HG03354 (cell line): ENCODE measurements around the gene CD200R1L.
A peak's percentile ranks its signal among the peaks of the same experiment; 100 is the strongest.
"Not testable (repeated sequence)": the region's sequence is repeated elsewhere in the genome, so short reads cannot be mapped to it uniquely, and the experiment has no call there.

ENCODE experiments used
- ATAC-seq: cut with Tn5 transposase; IDR thresholded peaks from one replicate; pipeline ENCODE4 v1.9.1; 2021; ENCODE audit warnings: mild to moderate bottlenecking; ENCODE audit not compliant: unreplicated experiment, poor library complexity, severe bottlenecking

Gene CD200R1L, protein sequence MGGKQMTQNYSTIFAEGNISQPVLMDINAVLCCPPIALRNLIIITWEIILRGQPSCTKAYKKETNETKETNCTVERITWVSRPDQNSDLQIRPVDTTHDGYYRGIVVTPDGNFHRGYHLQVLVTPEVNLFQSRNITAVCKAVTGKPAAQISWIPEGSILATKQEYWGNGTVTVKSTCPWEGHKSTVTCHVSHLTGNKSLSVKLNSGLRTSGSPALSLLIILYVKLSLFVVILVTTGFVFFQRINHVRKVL

DNA sequence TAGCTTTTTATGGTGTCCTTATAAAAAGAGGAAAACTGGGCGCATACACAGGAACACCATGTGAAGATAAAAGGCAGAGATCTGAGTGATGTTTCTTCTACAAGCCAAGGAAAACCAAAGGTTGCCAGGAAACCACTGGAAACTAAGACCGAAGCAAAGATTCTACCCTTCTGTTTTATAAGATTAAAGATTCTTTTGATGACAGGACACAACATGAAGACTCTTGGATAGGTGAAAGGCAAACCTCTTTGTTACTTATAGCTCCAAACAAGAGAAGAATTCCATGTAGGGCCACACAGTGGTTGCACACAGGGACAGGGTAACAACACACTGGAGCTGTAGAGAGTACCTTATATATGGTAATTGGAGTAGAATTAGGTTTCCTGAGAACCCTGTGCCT is at the start of gene CD200R1L:
TSS of gene CD200R1L (minus strand) at position 101 of the 400 bp plus-strand sequence. CDS start 17,497 bp downstream, outside the sequence.
- no peak for ATAC-seq

DNA sequence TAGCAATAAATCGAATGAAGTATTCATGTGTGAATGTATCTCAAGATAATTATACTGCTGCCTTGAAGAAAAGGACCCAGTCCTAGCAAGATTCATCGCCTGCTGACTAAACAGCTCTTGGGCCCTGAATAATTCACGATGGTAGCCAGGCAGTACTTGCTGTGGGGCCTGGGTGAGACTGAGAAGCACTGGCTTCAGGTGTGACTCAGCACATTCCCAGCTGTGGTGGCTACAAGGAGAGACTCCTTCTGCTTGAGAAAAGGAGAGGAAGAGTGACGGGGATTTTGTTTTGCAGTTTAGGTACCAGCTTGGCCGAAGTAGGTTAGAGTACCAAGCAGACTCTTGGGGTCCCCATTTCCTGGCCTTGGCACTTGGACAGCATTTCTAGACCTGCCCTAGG is 47.6 kb upstream of the CD200R1L start:
- no peak for ATAC-seq

DNA sequence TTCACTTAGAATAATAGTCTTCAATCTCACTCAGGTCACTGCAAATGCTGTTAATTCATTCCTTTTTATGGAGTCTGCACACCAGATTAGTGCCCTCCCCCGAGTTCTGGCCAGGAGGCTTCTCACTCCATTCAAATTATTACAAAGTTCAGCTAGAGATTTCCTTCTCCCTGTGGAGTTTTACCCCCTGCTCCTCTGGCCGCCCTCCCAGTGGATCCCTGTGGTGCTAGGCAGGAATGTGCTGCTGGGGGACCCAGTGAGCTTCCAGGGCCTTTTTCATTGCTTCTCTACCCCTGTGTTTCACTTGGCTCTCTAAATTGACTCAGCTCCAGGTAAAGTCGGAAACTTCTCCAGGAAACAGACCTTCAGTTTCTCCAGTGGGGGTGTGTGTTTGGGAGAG is 42.7 kb upstream of the CD200R1L start:
- ATAC-seq: no peak

DNA sequence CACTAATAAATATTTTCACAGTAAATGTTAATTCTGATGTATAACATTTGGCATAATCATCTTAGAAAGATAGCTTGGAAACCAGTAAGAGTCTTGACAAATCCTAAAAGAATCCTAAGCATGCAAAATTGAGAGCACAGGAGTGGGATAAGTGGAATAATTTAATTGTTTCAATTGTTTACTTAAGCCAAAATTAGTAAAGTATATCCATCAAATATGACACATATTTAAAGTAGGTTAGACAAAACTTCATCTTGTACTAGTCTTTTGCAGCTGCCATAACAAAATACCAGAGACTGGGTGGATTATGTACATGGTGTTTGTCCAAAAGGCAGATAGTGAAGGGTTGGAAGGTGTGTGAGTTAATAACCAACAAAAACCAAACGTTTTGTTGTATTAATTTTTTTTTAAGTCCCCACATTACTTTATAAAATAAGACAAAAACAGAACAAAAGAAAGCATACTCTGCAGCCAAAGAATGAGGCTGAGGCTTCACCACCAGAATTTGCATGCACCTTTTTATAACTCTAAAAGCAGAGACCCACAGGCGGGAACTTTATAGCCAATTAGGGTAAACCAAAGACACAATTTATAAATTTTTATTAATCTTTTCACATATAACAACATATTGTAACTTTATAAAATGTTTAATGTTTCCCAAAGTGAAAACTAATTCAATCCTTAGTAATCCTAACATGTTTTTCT is 41.9 kb upstream of the CD200R1L start:
- ATAC-seq: no peak

DNA sequence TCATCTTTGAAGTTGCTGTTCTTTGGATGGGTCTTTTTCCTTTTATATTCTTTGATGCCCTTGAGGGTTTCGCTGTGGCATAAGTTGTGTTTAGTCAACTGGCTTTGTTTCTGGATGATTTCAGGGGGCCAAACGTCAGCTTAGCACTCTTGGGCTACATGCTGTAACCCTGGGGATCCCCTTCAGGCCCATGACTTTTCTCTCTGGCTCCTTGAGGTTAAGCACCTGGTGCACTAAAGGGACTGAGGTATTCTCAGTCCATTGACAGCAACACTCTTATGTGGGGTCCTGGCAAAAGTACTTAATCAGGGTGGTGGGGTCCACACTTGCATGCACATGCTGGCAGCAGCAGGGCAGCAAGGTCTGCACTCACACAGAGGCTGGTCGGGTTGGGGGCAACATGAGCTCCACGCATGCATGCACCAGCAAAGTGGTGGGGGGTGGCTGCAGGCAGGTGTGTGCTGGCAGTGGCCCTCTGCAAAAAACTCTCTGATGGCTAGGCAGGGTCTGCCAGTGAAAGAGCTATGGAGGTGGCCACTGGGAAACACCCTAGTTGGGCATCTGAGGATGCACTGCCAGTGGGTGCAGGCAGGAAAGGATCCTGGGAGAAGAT is 38.1 kb upstream of the CD200R1L start:
- ATAC-seq: no peak

DNA sequence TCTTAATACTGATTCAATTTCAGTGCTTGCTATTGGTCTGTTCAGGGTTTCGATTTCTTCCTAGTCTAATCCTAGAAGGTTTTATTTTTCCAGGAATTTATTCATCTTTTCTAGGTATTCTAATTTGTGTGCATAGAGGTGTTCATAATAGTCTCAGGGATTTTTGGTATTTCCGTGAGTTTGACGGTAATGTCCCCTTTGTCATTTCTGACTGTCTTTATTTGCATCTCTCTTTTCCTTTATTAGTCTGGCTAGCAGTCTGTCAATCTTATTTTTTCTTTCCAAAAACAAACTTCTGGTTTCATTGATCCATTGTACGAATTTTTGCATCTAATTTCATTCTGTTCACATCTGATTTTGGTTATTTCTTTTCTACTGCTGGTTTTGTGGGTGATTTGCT is 35.2 kb upstream of the CD200R1L start:
- ATAC-seq: no peak

DNA sequence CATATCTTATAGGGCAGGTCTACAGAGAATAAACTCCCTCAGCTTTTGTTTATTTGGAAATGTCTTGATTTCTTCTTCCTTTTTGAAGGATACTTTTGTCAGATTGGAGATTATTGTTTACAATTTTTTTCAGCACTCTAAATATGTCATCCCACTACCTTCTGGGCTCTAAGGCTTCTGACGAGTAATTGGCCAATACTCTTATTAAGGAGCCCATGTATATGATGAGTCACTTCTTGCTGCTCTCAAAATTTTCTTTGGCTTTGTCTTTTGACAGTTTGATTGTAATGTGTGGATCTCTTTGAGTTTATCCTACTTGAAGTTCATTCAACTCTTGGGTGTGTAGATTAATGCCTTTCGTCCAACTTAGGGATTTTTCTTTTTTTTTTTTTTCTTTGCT is 28.9 kb upstream of the CD200R1L start:
- no peak for ATAC-seq

DNA sequence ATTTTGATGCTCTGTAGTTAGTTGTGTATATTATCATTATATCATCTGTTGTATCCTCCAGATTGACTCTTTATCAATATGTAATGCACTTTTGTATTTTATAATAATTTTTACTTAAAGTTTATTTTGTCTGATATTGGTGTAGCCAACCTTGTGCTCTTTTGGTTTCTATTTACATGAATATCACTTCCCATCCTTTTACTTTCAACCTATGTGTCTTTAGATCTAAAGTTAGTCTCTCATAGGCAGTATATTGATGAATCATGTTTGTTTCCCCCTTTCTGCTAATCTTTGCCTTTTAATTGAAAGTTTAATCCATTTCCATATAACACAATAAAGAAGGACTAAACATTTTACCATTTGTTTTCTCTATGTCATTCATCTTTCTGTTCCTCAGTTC is 28.1 kb upstream of the CD200R1L start:
- ATAC-seq: no peak

DNA sequence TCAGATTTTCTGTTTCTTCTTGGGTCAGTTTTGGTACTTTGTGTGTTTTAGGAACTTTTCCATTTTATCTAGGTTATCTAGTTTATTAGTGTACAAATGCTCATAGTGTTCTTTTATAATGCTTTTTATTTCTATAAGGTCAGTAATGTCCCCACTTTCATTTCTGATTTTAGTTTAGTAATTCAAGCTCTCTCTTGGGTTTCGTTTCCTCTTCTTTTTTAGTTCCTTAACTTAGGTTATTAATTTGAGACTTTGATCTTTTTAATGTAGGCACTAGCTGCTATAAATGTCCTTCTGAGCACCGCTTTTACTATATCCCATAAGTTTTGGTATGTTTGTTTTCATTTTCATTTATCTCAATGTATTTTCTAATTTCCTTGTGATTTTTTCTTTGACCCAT is 27.0 kb upstream of the CD200R1L start:
- peak; percentile 90 for ATAC-seq

DNA sequence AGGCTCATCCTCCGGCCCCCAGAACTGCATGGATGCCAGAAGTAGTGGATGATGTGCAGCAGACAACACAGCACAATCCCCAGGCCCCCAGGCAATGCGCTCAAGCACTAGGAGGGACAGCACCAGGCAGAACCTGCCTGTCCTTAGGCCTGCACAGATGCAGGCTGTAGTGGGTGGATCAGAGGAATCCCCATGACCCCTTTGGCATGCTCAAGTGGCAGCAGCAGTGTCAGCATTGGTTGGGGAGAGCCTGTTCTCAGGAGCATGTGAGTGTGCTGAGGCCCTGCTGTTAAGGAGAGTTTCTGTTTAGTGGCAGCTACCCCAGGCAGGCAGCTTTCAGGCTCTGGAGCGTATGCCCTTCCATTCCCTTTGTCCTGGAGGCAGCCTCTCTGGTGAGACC is 25.1 kb upstream of the CD200R1L start:
- ATAC-seq: no peak

DNA sequence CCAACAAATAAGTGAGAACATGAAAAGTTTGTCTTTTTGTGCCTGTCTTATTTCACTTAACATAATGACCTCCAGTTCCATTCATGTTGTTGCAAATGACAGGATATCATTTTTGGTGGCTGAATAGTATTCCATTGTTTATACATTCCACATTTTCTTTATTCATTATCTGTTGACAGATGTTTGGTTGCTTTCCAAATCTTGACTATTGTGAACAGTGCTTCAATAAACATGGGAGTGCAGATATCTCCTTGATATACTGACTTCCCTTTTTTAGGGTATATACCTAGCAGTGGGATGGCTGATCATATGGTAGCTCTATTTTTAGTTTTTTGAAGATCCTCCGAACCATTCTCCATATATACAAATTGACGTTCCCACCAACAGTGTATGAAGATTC is 19.1 kb upstream of the CD200R1L start:
- ATAC-seq: no peak

DNA sequence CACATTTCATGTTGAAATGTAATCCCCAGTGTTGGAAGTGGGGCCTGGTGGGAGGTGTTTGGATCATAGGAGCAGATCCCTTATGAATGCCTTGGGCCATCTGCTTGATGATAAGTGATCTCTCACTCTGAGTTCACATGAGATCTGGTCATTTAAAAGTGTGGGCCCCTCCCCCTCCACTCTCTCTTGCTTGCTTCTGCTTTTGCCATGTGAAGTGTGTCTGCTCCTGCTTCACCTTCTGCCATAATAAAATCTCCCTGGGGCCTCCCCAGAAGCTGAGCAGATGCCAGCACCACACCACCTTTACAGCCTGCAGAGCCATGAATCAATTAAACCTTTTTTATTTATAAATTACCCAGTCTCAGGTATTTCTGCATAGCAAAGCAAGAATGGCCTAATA is 14.2 kb upstream of the CD200R1L start:
- ATAC-seq: no peak

DNA sequence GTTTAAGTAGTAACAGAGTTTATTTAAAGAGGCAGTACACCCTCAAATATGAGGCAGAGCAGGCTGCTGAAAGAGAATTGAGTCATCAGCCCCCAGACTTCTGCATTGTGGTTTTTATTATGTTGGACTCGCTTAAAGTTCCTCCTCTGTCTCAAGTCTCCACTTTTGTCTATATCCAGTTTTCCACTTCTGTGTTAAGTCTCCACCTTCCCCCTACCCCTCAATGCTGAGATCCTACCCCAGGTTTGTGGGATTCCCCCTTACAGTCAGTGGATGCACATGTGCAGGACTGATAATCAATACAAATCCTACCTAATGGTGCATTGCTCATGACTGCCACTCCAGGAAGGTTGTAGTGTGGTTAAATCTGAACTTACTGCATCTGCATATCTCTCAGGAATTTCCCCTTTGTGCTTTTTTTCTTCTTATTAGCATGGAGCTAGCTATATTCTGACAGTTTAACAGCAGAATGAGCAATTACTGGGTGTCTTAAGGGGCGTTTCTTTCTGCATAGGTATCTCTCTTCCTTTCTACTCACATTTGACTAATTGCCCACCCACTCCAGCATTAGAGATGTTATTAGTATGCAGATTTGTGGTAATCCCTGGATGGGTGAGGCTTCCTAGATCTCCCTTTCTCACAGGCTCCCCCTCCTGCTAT is 11.9 kb upstream of the CD200R1L start:
- ATAC-seq: no peak

DNA sequence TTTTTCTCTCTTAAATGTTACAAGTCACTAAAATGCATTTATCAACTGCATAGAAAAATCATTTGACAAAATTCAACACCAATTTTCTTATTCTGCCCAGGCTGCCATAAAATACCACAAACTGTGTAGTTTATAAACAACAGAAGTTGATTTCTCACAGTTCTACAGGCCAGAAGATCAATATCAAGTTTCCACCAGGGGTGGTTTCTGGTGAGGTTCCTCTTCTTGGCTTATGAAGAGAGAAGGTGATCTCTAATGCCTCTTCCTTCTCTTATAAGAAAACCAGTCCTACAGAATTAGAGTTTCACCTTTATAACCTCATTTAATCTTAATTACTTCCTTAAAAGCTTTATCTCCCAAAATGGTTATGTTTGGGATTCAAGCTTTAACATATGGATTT is 10.9 kb upstream of the CD200R1L start:
- no peak for ATAC-seq

DNA sequence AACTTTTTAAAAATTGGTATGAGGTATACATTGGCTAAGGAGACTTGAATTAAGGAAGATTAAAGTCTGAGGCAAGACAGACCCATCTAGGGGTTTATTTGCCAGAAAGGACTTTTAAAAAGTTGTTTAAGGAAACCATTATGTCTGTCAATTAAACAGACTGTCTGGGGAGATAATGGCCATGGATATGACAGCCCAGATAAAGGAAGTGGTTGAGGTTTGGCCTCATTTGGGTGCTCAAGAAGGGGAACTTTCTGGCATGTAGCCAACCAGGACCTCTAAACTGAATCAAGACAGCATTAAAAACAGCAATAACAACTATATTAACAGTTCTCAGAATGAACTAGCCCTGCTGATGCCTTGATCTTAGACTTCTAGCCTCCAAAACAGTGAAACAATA is 9.9 kb upstream of the CD200R1L start:
- ATAC-seq: no peak

DNA sequence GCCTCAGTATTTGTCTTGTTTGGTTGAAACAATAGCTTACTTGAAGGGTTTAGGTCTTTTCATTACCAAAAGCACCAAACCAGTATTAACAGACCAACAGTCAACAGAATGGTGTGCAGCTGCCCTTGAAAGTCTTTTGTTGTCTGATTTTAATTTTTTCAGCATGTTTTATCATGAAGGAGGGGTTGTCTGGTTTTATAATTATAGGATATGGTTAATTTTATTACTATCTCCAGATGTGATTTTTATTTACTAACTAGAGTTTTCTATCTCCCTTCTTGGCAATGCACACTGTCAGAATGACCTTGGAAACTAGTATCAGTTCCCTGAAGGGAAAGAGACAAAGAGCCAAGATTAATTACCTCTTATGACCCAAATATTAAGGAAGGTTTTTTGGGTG is 9.2 kb upstream of the CD200R1L start:
- no peak for ATAC-seq

DNA sequence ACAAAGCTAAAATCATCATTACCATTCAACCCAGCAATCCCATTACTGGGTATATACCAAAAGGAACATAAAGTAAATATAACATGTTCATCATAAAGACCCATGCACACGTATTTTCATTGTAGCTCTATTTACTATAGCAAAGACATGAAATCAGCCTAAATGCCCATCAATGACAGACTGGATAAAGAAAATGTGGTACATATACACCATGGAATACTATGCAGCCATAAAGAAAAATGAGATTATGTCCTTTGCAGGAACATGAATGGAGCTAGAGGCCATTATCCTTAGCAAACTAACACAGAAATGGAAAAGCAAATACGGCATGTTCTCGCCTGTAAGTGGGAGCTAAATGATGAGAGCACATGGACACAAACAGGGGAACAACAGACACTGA is 8.4 kb upstream of the CD200R1L start:
- not testable (repeated sequence) for ATAC-seq

DNA sequence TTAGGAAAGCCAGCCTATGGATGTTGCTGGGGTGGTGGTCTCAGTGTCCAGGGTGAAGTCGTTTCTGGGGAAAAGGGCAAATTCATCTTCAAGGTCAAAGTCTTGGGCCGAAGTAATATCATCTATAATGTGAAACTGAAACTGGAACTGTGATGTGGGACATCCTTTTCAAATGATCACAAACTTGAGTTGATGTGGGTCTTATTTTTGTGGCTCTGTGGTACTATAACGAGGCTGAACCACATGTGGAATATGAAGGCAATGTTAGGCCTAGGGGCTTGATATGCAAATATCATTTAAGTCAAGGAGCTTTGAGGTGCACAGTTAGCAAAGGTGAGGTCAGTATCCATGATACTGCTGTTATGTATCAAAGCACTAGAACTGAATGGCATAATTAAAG is 1.5 kb upstream of the CD200R1L start:
- peak; percentile 59 for ATAC-seq

DNA sequence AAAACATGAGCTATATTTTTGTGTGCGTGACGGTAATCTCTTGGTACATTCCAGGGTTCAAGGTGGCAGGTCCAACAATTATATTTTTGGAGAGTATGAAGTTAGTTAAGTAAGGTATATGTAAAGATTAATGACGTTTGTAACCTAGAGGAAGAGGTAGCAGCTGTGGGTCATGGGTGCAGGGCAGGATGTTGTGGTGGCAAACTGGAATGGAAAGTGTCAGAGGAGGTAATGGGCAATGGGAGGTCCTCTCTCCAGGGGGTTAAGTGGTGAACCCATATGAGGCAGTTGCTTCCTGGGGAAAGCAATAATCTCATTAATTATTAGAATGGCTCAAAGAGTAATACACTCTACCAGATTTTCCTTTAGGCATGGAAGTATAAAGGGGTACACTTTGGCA is 1.0 kb upstream of the CD200R1L start:
- peak; percentile 95 for ATAC-seq

DNA sequence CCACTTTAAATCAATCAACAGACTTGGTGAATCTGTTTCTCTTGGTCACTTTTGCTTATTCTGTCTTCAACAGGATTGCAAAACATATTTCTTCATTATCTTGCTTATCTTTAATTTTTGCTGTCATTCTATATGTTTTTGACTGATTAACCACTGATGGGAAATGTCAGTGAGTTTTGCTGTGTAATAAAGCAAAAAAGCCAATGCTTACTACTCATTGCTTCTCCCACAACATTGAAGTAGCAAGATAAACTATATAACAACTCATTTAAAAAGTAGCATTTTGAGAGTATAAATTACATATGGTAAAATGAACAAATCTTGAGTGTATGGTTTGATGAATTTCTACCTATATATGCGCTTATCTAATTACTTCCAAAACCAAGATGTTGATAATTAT is 892 bp downstream of the CD200R1L start:
- ATAC-seq: no peak

DNA sequence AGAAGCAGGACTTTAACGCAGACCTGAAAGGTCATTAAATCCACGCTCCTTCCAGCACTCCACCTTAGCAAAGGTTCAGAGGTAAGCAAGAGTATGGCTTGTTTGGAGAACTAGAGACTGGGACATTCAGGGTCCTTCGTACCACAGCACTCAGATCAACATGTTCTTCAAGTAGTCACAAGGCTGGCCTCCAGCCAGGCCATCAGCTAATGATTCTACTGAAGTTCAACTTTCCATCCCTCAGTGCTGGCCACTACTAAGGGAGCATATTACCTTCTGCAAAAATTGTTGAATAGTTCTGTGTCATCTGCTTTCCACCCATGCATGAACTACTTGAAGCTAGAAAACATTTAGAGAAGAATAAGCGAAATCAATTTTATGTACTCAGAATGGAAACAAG is 17.6 kb downstream of the CD200R1L start:
- ATAC-seq: no peak
